C1 segment of cervical spinal cord (tissue), 14 donors: ENCODE data around the gene CHN1.
A peak's percentile ranks its signal among the peaks of the same experiment; 100 is the strongest.

ENCODE experiments used
- DNase-seq, 14 donors: peaks; one replicate each; lab custom pipeline; 2025; lab: John Stamatoyannopoulos, UW

The CHN1 gene

GRCh38 chr2:174788291-174788929 is 216.8 kb downstream of the CHN1 start:
- DNase-seq = peak in 1 of 14 donors; percentile 8

GRCh38 chr2:174787487-174788205 is 217.5 kb downstream of the CHN1 start:
- no peak for DNase-seq

GRCh38 chr2:174786066-174786725 is 219.0 kb downstream of the CHN1 start:
- no peak for DNase-seq

- DNase-seq = no peak
These were observed 219.7 kb downstream of the CHN1 start for GRCh38 chr2:174785481-174785880.

- no peak for DNase-seq
These were observed 220.3 kb downstream of the CHN1 start for GRCh38 chr2:174784909-174785308.

- DNase-seq = no peak
These were observed 220.9 kb downstream of the CHN1 start for GRCh38 chr2:174784316-174784715.

GRCh38 chr2:174781996-174782395 is 223.2 kb downstream of the CHN1 start:
- no peak for DNase-seq

GRCh38 chr2:174781298-174781697 is 223.9 kb downstream of the CHN1 start:
- no peak for DNase-seq

GRCh38 chr2:174780856-174781255 is 224.3 kb downstream of the CHN1 start:
- DNase-seq = no peak

- DNase-seq = no peak
These were observed 224.9 kb downstream of the CHN1 start for GRCh38 chr2:174780191-174780840.

- no peak for DNase-seq
These were observed 225.7 kb downstream of the CHN1 start for GRCh38 chr2:174779361-174779928.

GRCh38 chr2:174778085-174778981 is 226.8 kb downstream of the CHN1 start:
- DNase-seq = peak in 4 of 14 donors; percentile 7 to 42 (median 15)

GRCh38 chr2:174777347-174778084 is 227.7 kb downstream of the CHN1 start:
- DNase-seq = no peak

GRCh38 chr2:174776675-174777074 is 228.5 kb downstream of the CHN1 start:
- DNase-seq = no peak

GRCh38 chr2:174776223-174776622 is 229.0 kb downstream of the CHN1 start:
- DNase-seq = no peak

- no peak for DNase-seq
These were observed 229.6 kb downstream of the CHN1 start for GRCh38 chr2:174775571-174775980.

- DNase-seq = no peak
These were observed 230.3 kb downstream of the CHN1 start for GRCh38 chr2:174774886-174775285.

- DNase-seq = no peak
These were observed 232.0 kb downstream of the CHN1 start for GRCh38 chr2:174773215-174773614.

GRCh38 chr2:174772472-174772801 is 232.7 kb downstream of the CHN1 start:
- no peak for DNase-seq
